Measurements from ENCODE around the gene LRTM2. TPM values are rescaled to one million over a fixed set of nuclear protein-coding genes. Genes with fewer than 3 reads are reported as not detected.

LRTM2 gene
- total and polyA plus RNA-seq, 9 of the 15 experiments (the other 6 are each of a cell fraction or from before 2014, with no cell fraction given) = 0.09 TPM; not detected in 8

- in situ Hi-C loops (cut with MboI) (no loop called here), intact Hi-C loops (cut with micrococcal nuclease) (no loop called here)
- H2AFZ ChIP-seq (ENCODE audit: low read depth, low read length) = no peak overlapping the region
- BruUV-seq (replicated peaks) = no TSS peak
- no peak overlapping the region for H3K4me3 ChIP-seq
- 0% methylated on average over 3 of the region's 3 CpGs for WGBS (ENCODE audit: insufficient coverage, low coverage, missing lambda C conversion rate)
- ChIA-PET POLR2A (no interaction called here), CTCF (ENCODE audit: low intra/inter-chr PET ratio) (no interaction called here)
- H3K9me3 ChIP-seq (replicated peaks; ENCODE audit: control insufficient read depth, insufficient read depth, low read depth, low read length) = no peaks in the 10 kb centered on the region
- ATAC-seq (no peak), FAIRE-seq (no peak), DNase-seq (ENCODE audit: extremely low read depth in 1 of 4, low spot score in 3 of 4) (no peak)
- no peak overlapping the region for H3K27ac ChIP-seq (ENCODE audit: extremely low read depth, low read depth, low read length)
- peaks cover 0 to 7% of the 10 kb centered on the region in 2 experiments; a peak in 2 of 5 replicates for H3K4me1 ChIP-seq (replicated peaks in 1 of 2; ENCODE audit: control insufficient read depth in 2 of 2, insufficient read depth in 2 of 2, low read length in 2 of 2)
- no peak overlapping the region for H3K9ac ChIP-seq (ENCODE audit: insufficient read depth in 1 of 2, low read depth in 2 of 2, low read length in 2 of 2)
- TF ChIP-seq MAZ (CRISPR knock-in tag; conservative IDR thresholded peaks at IDR 0.05 in 1 of 2, IDR thresholded peaks at IDR 0.05 in 1 of 2) (no peak), CCNT2 (IDR thresholded peaks at IDR 0.05; ENCODE audit: borderline replicate concordance, extremely low read depth, insufficient read length, low read depth, low read length) (no peak), ZNF41 (CRISPR knock-in tag; conservative IDR thresholded peaks at IDR 0.05) (no peak), CHD2 (IDR thresholded peaks at IDR 0.05; ENCODE audit: low read depth, low read length) (no peak), RFX1 (IDR thresholded peaks at IDR 0.05) (no peak), ZC3H8 (IDR thresholded peaks at IDR 0.05) (no peak), GABPA (tag; conservative IDR thresholded peaks at IDR 0.05; ENCODE audit: low read depth) (no peak), RNF2 (IDR thresholded peaks at IDR 0.05) (no peak), ZNF507 (tag; conservative IDR thresholded peaks at IDR 0.05) (no peak), SMARCB1 (IDR thresholded peaks at IDR 0.05; ENCODE audit: insufficient read length, low read depth) (no peak), NBN (IDR thresholded peaks at IDR 0.05; ENCODE audit: low read depth) (no peak), KDM5B (IDR thresholded peaks at IDR 0.05; ENCODE audit: insufficient replicate concordance, low read depth, low read length) (no peak), MTA1 (IDR thresholded peaks at IDR 0.05; ENCODE audit: borderline replicate concordance) (no peak), TEAD2 (tag; IDR thresholded peaks at IDR 0.05) (no peak), ZNF282 (CRISPR knock-in tag; IDR thresholded peaks at IDR 0.05) (no peak), TBP (optimal IDR thresholded peaks at IDR 0.05; ENCODE audit: low read depth, low read length) (no peak)
- TF ChIP-seq, protein P1, sequence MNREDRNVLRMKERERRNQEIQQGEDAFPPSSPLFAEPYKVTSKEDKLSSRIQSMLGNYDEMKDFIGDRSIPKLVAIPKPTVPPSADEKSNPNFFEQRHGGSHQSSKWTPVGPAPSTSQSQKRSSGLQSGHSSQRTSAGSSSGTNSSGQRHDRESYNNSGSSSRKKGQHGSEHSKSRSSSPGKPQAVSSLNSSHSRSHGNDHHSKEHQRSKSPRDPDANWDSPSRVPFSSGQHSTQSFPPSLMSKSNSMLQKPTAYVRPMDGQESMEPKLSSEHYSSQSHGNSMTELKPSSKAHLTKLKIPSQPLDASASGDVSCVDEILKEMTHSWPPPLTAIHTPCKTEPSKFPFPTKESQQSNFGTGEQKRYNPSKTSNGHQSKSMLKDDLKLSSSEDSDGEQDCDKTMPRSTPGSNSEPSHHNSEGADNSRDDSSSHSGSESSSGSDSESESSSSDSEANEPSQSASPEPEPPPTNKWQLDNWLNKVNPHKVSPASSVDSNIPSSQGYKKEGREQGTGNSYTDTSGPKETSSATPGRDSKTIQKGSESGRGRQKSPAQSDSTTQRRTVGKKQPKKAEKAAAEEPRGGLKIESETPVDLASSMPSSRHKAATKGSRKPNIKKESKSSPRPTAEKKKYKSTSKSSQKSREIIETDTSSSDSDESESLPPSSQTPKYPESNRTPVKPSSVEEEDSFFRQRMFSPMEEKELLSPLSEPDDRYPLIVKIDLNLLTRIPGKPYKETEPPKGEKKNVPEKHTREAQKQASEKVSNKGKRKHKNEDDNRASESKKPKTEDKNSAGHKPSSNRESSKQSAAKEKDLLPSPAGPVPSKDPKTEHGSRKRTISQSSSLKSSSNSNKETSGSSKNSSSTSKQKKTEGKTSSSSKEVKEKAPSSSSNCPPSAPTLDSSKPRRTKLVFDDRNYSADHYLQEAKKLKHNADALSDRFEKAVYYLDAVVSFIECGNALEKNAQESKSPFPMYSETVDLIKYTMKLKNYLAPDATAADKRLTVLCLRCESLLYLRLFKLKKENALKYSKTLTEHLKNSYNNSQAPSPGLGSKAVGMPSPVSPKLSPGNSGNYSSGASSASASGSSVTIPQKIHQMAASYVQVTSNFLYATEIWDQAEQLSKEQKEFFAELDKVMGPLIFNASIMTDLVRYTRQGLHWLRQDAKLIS (CRISPR knock-in tag; IDR thresholded peaks at IDR 0.05) = no peak
- TF ChIP-seq, protein P2, sequence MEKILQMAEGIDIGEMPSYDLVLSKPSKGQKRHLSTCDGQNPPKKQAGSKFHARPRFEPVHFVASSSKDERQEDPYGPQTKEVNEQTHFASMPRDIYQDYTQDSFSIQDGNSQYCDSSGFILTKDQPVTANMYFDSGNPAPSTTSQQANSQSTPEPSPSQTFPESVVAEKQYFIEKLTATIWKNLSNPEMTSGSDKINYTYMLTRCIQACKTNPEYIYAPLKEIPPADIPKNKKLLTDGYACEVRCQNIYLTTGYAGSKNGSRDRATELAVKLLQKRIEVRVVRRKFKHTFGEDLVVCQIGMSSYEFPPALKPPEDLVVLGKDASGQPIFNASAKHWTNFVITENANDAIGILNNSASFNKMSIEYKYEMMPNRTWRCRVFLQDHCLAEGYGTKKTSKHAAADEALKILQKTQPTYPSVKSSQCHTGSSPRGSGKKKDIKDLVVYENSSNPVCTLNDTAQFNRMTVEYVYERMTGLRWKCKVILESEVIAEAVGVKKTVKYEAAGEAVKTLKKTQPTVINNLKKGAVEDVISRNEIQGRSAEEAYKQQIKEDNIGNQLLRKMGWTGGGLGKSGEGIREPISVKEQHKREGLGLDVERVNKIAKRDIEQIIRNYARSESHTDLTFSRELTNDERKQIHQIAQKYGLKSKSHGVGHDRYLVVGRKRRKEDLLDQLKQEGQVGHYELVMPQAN (IDR thresholded peaks at IDR 0.05; ENCODE audit: borderline replicate concordance) = no peak
- peaks cover 33 to 65% of the 10 kb centered on the region in 2 experiments; a peak in 4 of 5 replicates for H3K27me3 ChIP-seq (ENCODE audit: control insufficient read depth in 2 of 2, insufficient read depth in 2 of 2, low read length in 2 of 2)
- H3K9me1 ChIP-seq (ENCODE audit: control insufficient read depth, insufficient read depth, low read length) = no peaks in the 10 kb centered on the region
- no peak overlapping the region for H3K4me2 ChIP-seq (ENCODE audit: insufficient read depth, low read length)
- H4K20me1 ChIP-seq (replicated peaks; ENCODE audit: control insufficient read depth, insufficient read depth, low read length) = no peaks in the 10 kb centered on the region
- H3K36me3 ChIP-seq (ENCODE audit: control insufficient read depth, insufficient read depth, low read length) = no peaks in the 10 kb centered on the region
- H3K79me2 ChIP-seq (ENCODE audit: control insufficient read depth, insufficient read depth, low read length) = no peaks in the 10 kb centered on the region
These were observed 23.3 kb downstream of the LRTM2 start for GRCh38 chr12:1843641-1844005.

Data from K562 (cell line).